Keratinocyte (primary cell): Measurements from ENCODE around the gene COL20A1. TPM values are rescaled to one million over a fixed set of nuclear protein-coding genes. Genes with fewer than 3 reads are reported as not detected.

ENCODE experiments used
- DNase-seq: peaks from one replicate; pipeline ENCODE4 v3.0.0-alpha.2; 2011; ENCODE audit warnings: low read depth, missing footprints, low spot score
- FAIRE-seq: peaks from 2 replicates; lab custom pipeline; 2011; peaks lifted over from hg19 to GRCh38; lab: Jason Lieb, UNC
- H2AFZ ChIP-seq: 2 replicates; pipeline ENCODE4 v1.6.0; 2012; ENCODE audit warnings: low read length, control low read depth, inconsistent platforms; ENCODE audit not compliant: control insufficient read depth
- H3K27ac ChIP-seq: 2 replicates; pipeline ENCODE4 v1.5.1; 2011; ENCODE audit warnings: low read length; ENCODE audit not compliant: control insufficient read depth, insufficient read depth
- H3K27me3 ChIP-seq: 3 replicates; pipeline ENCODE4 v1.6.0; 2011; ENCODE audit warnings: low read length; ENCODE audit not compliant: control insufficient read depth, insufficient read depth; ENCODE audit errors: extremely low read depth
- H3K36me3 ChIP-seq, 2 experiments: 2 replicates in 1 of 2; 3 replicates in 1 of 2; pipeline ENCODE4 v1.5.1; 2011; ENCODE audit warnings: low read length in 2 of 2, mild to moderate bottlenecking in 1 of 2; ENCODE audit not compliant: control insufficient read depth in 2 of 2, insufficient read depth in 2 of 2; ENCODE audit errors: extremely low read depth in 1 of 2
- H3K4me1 ChIP-seq: 3 replicates; pipeline ENCODE4 v1.5.1; 2011; ENCODE audit warnings: low read length; ENCODE audit not compliant: control insufficient read depth, insufficient read depth; ENCODE audit errors: extremely low read depth
- H3K4me2 ChIP-seq: 3 replicates; pipeline ENCODE4 v1.6.0; 2011; ENCODE audit warnings: low read depth, low read length; ENCODE audit not compliant: control insufficient read depth, insufficient read depth; ENCODE audit errors: extremely low read depth
- H3K4me3 ChIP-seq, 3 experiments: fragments of 200-600 bp in 1 of 3; sonication (generic) in 1 of 3; 2 replicates in 2 of 3; 3 replicates in 1 of 3; pipeline ENCODE4 v1.5.1; 2011 to 2016; ENCODE audit warnings: low read length in 3 of 3, mild to moderate bottlenecking in 3 of 3, control low read depth in 2 of 3, inconsistent platforms in 1 of 3, low read depth in 1 of 3, mixed read lengths in 1 of 3, mixed run types in 1 of 3, moderate library complexity in 1 of 3; ENCODE audit not compliant: control insufficient read depth in 2 of 3, insufficient read depth in 2 of 3; ENCODE audit errors: extremely low read depth in 1 of 3
- H3K79me2 ChIP-seq: 2 replicates; pipeline ENCODE4 v1.6.0; 2012; ENCODE audit warnings: low read length; ENCODE audit not compliant: control insufficient read depth, insufficient read depth
- H3K9ac ChIP-seq: 3 replicates; pipeline ENCODE4 v1.6.0; 2011; ENCODE audit warnings: low read length; ENCODE audit not compliant: control insufficient read depth, insufficient read depth; ENCODE audit errors: extremely low read depth
- H3K9me1 ChIP-seq: 3 replicates; pipeline ENCODE4 v1.6.0; 2011; ENCODE audit warnings: low read length; ENCODE audit not compliant: control insufficient read depth, insufficient read depth; ENCODE audit errors: extremely low read depth
- H3K9me3 ChIP-seq: 2 replicates; pipeline ENCODE4 v1.5.1; 2012; ENCODE audit warnings: low read depth, low read length; ENCODE audit not compliant: control insufficient read depth
- H4K20me1 ChIP-seq: 3 replicates; pipeline ENCODE4 v1.6.0; 2011; ENCODE audit warnings: low read length; ENCODE audit not compliant: control insufficient read depth, insufficient read depth; ENCODE audit errors: extremely low read depth
- EZH2 ChIP-seq: IDR thresholded peaks from one replicate; pipeline ENCODE4 v1.6.1; 2012; ENCODE audit warnings: inconsistent platforms, mild to moderate bottlenecking, low read length, moderate library complexity
- dilution Hi-C: fragments of 300-500 bp; cut with MboI; formaldehyde crosslinking; loops from one replicate; pipeline ENCODE4 v1.7.0; 2020; ENCODE audit warnings: low sequenced_read_pairs; ENCODE audit not compliant: extremely low pct_ligation_motif_present
- polyA plus RNA-seq, 5 experiments: library from polyadenylated mRNA; depleted of rRNA in 3 of 5; stranded (reverse) in 3 of 5; stranded (forward) in 1 of 5; unstranded in 1 of 5; fragments of >200 nt; gene quantifications; 1 replicate in 1 of 5; 2 replicates in 3 of 5; 3 replicates in 1 of 5; pipeline versions ENCODE4 v1.2.1 to v1.2.3, GENCODE V29; 2011 to 2012; ENCODE audit warnings: missing spikeins in 2 of 5, low read depth in 1 of 5, low replicate concordance in 1 of 5
- TF ChIP-seq, protein P1 (sequence below), 3 experiments: IDR thresholded peaks in 1 of 3; conservative IDR thresholded peaks in 1 of 3; optimal IDR thresholded peaks in 1 of 3; 2 replicates in 2 of 3; 3 replicates in 1 of 3; pipeline versions ENCODE3 to v1.5.1; 2011; ENCODE audit warnings: low read length in 3 of 3, mild to moderate bottlenecking in 3 of 3, moderate library complexity in 2 of 3, control low read depth in 1 of 3, inconsistent platforms in 1 of 3; ENCODE audit not compliant: insufficient read depth in 2 of 3; ENCODE audit errors: extremely low read depth in 1 of 3

The COL20A1 gene
- polyA plus RNA-seq, 1 donor (not counting 4 experiments of a cell fraction or from before 2014, with no cell fraction given): not detected

DNA sequence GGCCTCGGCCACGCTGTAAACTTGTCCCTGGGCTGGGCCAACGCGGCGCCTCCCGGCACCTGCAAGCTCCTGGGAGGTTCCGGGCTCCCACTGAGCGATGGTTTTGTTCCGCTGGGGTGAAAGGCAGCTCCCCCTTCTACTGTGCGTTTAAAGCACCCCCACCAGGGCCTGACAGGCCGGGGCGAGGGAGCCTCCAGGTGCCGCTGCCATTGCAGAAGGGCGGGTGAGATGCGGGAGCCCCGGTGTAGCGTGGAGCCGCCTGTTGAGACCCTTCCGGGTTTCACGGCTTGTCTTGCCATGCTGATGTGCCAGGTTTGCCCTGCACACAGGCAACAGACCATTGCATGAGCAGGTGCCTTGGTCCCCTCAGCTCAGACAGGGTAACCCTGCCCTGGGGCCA, 2.9 kb downstream of the COL20A1 start:
- Histone ChIP-seq H3K4me1 (no peaks in the 10 kb centered on the region), H3K36me3 (no peaks in the 10 kb centered on the region), H2AFZ (no peak overlapping the region), H3K9ac (no peak overlapping the region), H4K20me1 (peaks cover 5% of the 10 kb centered on the region), H3K9me1 (no peaks in the 10 kb centered on the region), H3K27ac (no peak overlapping the region), H3K27me3 (peaks cover 26% of the 10 kb centered on the region), H3K4me3 (no peak overlapping the region), H3K4me2 (no peak overlapping the region), H3K9me3 (no peaks in the 10 kb centered on the region), H3K79me2 (no peaks in the 10 kb centered on the region)
- FAIRE-seq (no peak), DNase-seq (no peak)
- dilution Hi-C loops: no loop called here
- TF ChIP-seq EZH2: peak; percentile 62
- TF ChIP-seq, protein P1, sequence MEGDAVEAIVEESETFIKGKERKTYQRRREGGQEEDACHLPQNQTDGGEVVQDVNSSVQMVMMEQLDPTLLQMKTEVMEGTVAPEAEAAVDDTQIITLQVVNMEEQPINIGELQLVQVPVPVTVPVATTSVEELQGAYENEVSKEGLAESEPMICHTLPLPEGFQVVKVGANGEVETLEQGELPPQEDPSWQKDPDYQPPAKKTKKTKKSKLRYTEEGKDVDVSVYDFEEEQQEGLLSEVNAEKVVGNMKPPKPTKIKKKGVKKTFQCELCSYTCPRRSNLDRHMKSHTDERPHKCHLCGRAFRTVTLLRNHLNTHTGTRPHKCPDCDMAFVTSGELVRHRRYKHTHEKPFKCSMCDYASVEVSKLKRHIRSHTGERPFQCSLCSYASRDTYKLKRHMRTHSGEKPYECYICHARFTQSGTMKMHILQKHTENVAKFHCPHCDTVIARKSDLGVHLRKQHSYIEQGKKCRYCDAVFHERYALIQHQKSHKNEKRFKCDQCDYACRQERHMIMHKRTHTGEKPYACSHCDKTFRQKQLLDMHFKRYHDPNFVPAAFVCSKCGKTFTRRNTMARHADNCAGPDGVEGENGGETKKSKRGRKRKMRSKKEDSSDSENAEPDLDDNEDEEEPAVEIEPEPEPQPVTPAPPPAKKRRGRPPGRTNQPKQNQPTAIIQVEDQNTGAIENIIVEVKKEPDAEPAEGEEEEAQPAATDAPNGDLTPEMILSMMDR (optimal IDR thresholded peaks at IDR 0.05 in 1 of 3, IDR thresholded peaks at IDR 0.05 in 1 of 3, conservative IDR thresholded peaks at IDR 0.05 in 1 of 3; ENCODE audit: extremely low read depth in 1 of 3, insufficient read depth in 2 of 3, low read length in 3 of 3): no peak

DNA sequence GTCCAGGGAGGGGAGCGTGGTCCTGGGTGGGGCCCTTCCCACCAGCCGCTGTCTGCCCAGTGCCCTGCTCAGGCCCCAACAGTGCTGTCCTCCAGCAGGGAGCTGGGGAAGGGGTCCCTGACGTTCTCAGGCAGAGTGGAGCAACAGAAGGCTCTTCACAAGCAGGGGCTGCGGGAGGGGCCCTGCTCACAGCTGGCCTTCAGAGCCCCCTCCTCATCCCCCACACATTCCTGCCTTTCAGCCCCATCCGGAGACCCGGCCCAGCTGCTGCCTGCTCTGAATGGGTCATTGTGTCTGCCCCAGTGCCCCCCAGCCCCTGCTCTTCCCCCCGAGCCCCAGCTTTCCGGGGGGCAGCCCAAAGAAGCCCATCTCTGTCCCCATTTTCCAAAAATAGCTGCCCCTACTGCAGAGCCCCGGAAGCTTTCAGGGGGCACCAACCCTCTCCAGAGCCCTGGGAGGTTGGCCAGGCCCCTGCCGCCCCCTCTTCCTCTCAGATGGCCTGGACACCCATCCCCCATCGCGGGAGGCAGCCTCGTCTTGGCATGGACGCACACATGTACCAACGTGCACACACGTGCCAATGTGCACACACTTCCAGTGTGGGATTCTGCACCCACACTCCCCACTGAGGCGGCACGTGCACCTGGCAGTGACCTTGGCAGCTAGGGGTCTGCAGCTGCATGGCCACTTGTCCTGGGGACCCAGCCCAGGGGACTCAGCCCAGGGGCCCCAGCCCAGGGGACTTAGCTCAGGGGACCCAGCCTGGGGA, 3.7 kb downstream of the COL20A1 start:
- H3K4me3 ChIP-seq: no peak overlapping the region
- no peaks in the 10 kb centered on the region for H3K9me3 ChIP-seq
- H3K4me2 ChIP-seq: no peak overlapping the region
- no peaks in the 10 kb centered on the region for H3K9me1 ChIP-seq
- H2AFZ ChIP-seq: no peak overlapping the region
- no peak overlapping the region for H3K27ac ChIP-seq
- TF ChIP-seq EZH2: no peak
- TF ChIP-seq, protein P1 (optimal IDR thresholded peaks at IDR 0.05 in 1 of 3, IDR thresholded peaks at IDR 0.05 in 1 of 3, conservative IDR thresholded peaks at IDR 0.05 in 1 of 3; ENCODE audit: extremely low read depth in 1 of 3, insufficient read depth in 2 of 3, low read length in 3 of 3): no peak
- no peak overlapping the region for H3K9ac ChIP-seq
- dilution Hi-C loops: no loop called here
- DNase-seq (no peak), FAIRE-seq (no peak)
- peaks cover 4% of the 10 kb centered on the region for H4K20me1 ChIP-seq
- no peaks in the 10 kb centered on the region for H3K4me1 ChIP-seq
- H3K79me2 ChIP-seq: no peaks in the 10 kb centered on the region
- H3K36me3 ChIP-seq: no peaks in the 10 kb centered on the region
- peaks cover 26% of the 10 kb centered on the region for H3K27me3 ChIP-seq
